HG02588 (cell line): Measurements from ENCODE around the gene BRCA1.

Experiments used
- ATAC-seq: cut with Tn5 transposase; IDR thresholded peaks from one replicate; pipeline ENCODE4 v1.9.1; 2021; ENCODE audit warnings: mild to moderate bottlenecking, moderate library complexity; ENCODE audit not compliant: unreplicated experiment

BRCA1 gene

DNA sequence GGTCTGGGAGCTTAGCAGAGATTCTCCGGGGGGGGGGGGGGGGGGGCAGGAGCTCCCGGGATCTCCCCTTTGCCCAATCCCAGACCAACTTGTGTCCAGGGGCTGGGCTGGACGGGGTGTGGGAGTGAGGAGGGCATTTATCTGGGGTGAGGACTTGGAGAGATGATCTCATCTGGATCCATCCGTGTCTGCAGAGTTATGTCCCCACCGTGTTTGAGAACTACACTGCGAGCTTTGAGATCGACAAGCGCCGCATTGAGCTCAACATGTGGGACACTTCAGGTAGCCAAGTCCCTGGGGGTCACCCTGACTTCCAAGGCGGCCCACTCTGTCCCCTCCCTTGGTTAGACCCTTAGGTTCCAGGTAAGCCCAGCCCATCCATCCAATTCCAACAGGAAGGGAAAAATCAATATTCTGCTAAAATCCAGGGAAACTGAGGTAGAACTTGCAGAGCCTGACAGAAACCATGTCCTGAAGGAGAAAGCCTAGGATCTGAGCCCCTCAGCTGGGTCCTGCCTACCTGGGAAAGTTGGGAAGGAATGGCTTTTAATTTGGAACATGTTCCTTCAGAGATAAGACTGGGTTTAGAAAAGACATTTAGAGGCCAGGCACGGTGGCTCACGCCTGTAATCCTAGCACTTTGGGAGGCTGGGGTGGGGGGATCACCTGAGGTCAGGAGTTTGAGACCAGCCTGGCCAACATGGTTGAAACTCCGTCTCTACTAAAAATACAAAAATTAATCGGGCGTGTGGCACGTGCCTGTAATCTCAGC lies 99.2 kb downstream of the BRCA1 start:
- ATAC-seq, result no peak

DNA sequence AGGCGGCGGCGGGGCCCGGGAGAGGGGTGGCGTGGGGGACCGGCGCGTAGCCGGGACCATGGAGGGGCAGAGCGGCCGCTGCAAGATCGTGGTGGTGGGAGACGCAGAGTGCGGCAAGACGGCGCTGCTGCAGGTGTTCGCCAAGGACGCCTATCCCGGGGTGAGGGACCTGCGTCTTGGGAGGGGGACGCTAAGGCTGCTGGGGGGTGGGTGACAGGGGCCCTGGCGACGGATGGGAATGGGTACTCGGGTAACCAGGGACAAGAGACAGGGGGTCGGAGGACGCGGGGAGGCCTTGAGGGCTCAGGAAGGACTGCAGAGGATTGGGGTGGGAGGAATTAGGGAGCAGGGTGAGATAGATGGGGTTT lies 99.9 kb downstream of the BRCA1 start:
- no peak for ATAC-seq

DNA sequence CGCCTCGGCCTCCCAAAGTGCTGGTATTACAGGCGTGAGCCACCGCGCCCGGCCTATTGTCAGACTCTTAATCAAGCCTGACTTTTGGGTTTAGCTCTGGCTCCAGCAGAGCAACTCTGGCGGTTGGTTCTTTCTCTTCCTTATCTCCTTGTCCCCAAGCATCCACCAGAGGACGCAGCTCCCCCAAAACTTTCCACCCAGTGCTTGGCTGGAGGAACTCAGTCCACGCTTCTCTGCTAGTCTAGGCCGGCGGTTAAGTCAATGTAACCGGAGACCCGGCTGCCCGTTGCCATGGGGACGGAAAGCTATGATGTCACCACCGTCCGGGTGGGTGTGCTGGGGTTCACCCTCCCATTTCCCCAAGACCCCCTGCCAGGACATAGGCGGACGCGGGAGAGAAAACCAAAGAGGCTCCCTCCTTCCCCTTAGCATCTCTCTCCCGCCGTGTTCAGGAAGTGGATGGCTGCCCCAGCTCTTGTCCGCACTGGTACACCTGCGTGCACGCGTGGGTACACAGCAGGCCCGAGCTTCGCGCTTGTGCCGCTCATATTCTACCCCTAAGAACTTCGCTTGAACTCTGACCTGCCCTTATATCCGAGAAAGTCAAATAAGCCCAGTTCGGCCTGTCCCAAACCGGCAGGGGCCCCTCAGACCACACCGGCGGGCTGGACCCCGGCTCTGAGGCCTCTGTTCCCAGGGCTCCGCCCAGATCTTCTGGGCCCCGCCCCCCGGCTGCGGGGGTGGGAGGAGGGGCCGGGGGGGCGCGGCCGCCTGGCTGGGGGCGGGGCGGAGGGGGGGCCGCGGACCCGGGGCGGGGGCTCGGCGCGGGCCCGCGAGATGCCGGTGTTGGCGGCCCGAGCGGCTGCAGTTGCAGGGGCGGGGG lies 100.5 kb downstream of the BRCA1 start, which contains the start of gene RND2:
TSS of gene RND2 (plus strand) at position 825 of the 883 bp plus-strand sequence. CDS start 117 bp downstream, outside the sequence.
- ATAC-seq, result no peak

DNA sequence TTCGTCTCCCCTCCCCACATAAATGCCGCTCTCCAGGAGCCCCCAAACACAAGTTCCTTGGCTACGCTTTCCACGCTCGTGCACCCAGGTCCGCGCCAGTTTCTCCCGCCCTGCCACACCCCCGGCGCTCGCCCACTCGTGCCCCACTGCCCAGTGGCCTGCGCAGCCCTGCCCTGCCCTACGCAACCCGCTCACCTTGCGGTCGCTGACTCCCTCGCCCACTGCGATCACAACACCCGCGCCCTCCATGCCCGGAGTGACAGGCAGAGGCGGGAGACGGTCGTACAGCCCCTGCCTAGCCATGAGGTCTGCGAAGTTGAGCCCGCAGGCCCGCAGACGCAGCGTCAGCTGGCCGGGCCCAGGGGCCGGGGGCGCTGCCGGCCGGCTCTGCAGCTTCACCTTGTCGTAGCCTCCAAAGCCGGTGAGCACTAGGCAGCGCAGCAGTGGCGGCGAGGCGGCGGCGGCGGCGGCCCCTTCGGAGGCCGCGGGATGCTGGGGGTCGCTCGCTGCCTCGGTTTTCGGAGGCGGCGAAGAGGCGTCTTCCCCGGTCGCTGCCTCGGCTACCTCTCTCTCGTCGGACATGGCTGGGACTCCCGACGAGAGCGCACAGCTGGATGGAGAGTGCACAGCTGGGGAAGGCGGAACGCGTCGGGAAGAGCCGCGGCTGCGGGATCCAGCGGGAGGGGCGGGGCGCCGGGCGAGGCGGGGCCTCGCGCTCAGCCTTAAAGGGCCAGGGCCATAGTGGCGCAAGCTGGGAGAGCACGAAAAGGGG lies 103.2 kb downstream of the BRCA1 start, which contains the start of gene VAT1:
TSS of gene VAT1 (minus strand) at position 645 of the 772 bp plus-strand sequence. CDS start at position 582, 63 bp downstream.
- no peak for ATAC-seq

- ATAC-seq, result no peak
Measured at GRCh38 chr17:43020789-43021740, 104.1 kb downstream of the BRCA1 start.

GRCh38 chr17:43020030-43020621 lies 105.0 kb downstream of the BRCA1 start:
- ATAC-seq, result no peak

DNA sequence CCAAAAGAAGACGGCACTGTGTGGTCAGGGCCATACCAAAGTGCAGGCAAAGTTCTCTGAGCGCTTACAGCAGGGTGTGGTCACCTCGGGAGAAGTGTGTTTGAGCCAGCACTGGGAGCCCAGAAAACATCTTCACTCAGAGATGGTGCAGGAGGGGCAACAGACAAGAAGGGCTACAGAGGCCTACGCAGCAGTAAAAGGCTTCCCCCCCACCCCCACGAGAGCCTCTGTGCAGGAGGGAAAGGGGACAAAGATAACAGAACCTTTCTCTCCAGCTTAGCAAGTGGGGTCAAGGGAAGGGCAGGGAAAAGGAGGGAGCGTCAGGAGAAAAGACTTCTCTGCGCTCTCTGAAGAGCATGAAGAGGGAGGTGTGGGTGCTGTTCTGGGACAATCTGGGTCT lies 105.7 kb downstream of the BRCA1 start:
- no peak for ATAC-seq

DNA sequence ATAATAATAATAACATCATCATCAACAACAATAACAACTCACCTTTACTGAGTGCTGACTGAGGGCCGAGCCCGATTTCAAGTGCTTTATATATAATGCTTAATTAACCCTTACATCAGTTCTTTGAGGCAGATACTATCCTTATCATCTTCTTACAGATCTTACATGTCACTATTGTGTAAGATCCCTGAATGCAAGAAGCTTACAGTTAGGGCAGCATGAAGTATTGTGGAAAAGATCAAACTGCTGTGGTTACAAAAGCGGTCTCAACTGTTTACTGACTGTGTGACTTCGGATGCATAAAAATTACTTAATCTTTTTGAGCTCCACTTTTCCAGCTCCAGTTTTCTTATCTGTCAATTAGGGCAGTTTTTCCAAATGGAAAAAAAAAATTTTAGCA lies 106.2 kb downstream of the BRCA1 start:
- no peak for ATAC-seq

GRCh38 chr17:43018008-43018853 lies 106.9 kb downstream of the BRCA1 start:
- ATAC-seq, result no peak

GRCh38 chr17:43016216-43016615 lies 108.9 kb downstream of the BRCA1 start:
- ATAC-seq, result no peak

DNA sequence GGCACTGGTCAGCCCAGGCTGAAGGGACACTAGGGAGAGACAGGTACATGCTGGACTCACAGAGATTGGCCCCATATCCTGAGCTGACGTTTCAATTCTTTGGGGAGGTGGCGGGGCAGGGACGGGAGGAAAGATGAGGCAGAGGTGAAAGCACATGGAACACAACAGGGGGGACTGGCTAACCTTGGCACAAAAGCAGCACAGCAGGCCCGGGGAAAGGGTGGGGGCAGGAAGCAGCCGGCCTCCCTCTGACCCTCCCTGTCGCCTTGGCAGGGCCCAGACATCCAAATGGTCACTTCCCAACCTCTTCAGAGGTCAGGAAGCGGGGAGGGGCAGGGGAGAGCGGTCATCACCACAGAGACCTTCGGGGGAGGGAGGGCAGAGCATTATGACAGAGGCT lies 109.6 kb downstream of the BRCA1 start:
- no peak for ATAC-seq

- no peak for ATAC-seq
Measured at GRCh38 chr17:43014649-43015542, 110.3 kb downstream of the BRCA1 start.

GRCh38 chr17:43014020-43014648 lies 111.0 kb downstream of the BRCA1 start:
- no peak for ATAC-seq

- ATAC-seq, result no peak
Measured at GRCh38 chr17:43013296-43013695, 111.9 kb downstream of the BRCA1 start.

GRCh38 chr17:43011728-43012472 lies 113.3 kb downstream of the BRCA1 start:
- no peak for ATAC-seq

GRCh38 chr17:43010667-43011308 lies 114.4 kb downstream of the BRCA1 start:
- no peak for ATAC-seq
